HT-29 (cell line): ENCODE measurements around the gene LMNA. TPM values are rescaled to one million over a fixed set of nuclear protein-coding genes. Genes with fewer than 3 reads are reported as not detected.
"Not testable (repeated sequence)": the region's sequence is repeated elsewhere in the genome, so short reads cannot be mapped to it uniquely, and the experiment has no call there.

Experiments
- DNase-seq: peaks from one replicate; pipeline ENCODE4 v3.0.0-alpha.2; 2015; ENCODE audit warnings: low spot score
- total RNA-seq: library from RNA; depleted of rRNA; stranded (reverse); fragments of >200 nt; shearing (Covaris generic); gene quantifications from 2 replicates; pipeline ENCODE4 v1.2.3, GENCODE V29; 2014; rRNA removed

Gene LMNA
- total RNA-seq, result 1,664 and 1,875 TPM in 2 replicates

DNA sequence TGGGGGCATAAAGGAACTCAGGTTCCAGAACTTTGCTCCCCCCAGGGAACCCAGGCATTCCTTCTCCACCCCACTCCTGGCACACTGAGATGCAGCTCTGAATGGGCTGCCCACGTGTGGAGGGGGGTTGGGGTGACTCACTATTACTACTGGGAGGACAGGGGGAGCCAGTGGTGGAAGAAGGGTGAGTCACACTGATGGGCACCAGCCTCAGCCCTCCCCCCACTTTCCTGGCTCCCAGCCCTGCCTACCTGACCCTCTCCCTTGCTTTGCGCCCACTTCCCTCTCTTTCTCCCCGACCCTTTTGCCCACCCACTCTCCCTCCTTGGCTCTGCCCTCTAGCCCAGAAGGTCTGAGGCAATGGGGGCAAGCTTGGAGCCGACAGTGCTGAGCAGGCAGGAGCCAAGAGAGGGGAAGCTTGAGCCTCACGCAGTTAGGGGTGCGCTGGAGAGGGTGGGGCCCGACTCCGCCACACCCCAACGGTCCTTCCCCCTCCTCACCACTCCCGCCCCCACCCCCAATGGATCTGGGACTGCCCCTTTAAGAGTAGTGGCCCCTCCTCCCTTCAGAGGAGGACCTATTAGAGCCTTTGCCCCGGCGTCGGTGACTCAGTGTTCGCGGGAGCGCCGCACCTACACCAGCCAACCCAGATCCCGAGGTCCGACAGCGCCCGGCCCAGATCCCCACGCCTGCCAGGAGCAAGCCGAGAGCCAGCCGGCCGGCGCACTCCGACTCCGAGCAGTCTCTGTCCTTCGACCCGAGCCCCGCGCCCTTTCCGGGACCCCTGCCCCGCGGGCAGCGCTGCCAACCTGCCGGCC lies at the start of gene LMNA:
Gene LMNA (plus strand): TSS at position 611 of the 818 bp plus-strand sequence. CDS start 208 bp downstream, outside the sequence.
- DNase-seq, result peak; percentile 96

DNA sequence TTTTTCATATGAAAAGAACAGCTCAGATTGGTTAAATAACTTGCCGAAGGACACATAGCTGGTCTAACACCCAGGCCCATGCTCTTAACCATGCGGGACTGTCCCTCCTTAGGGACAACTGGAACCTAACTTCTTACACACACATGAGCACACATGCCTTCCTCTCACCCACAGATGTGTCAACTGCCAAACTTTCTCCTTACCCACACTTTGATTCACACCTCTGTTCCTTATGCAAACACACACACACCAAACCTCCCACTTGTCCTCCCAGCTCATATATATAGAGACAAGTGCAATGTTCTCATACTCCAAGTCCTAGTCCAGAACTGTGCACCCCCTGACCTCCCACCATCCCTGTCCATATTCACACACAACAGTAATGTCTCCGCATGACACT lies 49.3 kb upstream of the LMNA start:
- DNase-seq, result no peak

DNA sequence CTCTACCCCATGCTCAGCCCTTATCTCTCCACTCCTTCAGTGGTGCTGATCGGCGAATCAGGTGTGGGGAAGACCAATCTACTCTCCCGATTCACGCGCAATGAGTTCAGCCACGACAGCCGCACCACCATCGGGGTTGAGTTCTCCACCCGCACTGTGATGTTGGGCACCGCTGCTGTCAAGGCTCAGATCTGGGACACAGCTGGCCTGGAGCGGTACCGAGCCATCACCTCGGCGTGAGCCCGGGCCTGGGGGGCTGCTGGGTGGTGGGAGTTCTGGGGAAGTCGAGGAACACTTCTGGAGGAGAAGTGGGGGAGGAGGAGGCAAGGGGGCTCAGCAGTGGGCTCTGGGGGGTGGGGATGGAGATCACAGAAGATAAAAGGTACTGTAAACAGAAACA lies 48.6 kb upstream of the LMNA start:
- no peak for DNase-seq

DNA sequence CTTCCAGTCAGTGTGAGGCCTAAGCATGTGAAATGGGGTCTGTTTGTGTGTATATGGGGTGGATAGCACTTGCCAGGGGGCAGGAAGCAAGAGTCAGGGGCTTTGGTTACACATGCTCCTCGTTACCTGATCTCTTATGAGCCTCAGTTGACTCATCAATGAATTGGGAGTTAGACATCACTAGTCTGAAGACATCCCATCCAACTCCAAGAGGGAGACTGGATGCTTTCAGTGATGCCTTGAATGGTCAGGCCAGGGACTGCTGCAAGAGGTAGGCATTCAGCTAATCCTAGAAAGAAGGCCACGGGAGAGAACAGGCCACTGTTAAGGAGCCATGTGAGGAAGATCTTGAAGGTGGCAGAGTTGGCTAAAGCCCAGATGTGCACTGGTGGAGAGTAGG lies 47.2 kb upstream of the LMNA start:
- DNase-seq, result no peak

DNA sequence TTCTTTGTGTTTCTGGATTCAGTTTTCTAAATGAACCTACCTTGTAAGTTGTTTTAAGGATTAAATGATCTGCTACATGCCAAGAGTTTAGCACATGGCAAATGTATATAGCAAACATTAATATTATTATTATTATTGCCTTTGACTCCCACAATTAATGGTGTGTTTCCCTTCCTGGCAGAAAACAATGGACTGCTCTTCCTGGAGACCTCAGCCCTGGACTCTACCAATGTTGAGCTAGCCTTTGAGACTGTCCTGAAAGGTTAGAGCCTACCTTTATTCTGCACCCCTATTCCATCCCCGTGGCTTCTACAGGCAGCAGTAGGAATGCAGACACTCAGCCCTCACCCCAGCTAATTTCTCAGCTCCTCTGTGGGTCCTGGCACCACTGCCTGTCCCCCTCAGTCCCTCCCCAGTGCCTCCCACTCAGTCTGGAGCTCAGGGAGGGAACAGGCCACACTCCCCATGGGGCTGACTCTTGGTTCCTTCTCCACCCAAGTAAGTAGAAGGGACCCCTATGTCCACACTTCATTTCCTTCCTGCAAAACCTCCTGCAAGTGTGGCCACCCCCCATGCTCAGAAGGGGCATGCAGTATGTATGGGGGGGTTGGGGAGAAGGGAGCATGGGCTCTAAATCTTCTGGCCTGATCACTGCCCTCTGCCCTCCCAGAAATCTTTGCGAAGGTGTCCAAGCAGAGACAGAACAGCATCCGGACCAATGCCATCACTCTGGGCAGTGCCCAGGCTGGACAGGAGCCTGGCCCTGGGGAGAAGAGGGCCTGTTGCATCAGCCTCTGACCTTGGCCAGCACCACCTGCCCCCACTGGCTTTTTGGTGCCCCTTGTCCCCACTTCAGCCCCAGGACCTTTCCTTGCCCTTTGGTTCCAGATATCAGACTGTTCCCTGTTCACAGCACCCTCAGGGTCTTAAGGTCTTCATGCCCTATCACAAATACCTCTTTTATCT lies 44.7 kb upstream of the LMNA start:
- DNase-seq, result no peak

DNA sequence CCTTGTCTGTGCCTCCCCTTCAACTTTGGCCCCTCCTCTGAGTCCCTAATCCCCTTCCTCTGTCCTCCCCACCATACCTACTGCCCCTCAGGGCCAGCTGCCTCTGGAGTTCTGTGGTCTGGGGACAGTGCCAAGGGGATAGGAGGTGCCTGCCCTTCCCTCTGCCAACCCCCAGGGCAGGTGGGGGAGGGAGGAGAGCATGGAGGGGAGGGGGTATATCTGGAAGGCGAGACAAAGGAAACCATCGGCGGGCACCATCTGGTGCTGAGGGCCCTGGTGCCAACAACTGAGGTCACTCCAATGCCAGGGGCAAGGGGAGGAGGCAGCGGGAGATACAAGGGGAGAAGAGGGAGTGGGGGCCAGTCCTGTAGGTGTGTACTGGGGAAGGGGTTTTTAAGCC lies 44.0 kb upstream of the LMNA start:
- no peak for DNase-seq

DNA sequence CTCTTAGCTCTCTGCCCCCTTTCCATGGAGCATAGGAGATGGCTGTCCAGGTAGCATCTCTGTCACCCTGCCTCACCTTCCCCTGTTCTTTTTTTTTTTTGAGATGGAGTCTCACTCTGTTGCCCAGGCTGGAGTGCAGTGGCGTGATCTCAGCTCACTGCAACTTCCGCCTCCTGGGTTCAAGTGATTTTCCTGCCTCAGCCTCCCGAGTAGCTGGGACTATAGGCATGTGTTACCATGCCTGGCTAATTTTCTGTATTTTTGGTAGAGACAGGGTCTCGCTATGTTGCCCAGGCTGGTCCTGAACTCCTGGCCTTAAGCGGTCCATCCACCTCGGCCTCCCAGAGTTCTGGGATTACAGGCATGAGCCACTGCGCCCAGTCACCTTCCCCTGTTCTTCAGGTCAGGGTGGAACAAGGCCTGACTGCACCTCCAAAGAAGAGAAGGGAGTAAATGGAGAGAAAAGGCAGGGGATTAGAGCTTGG lies 43.1 kb upstream of the LMNA start:
- not testable (repeated sequence) for DNase-seq

DNA sequence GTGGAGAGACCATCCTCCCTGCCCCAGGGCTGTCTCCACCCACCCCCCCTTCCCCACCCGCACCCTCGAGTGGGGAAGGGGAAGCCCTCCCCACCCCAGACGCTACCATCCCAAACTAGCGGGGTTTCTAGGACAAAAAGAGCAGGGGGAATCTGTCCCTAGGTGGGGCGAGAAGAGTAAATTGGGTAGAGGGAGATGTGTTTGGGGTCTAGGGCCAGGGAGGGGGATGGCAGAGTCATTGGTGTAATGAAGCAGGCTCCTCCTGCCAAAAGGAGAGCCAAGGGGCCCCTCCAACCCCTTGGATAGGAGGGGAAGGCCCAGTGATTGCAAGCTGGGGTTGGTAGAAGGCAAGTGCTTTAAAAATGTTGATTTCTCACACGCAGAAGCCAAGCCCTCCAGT lies 42.3 kb upstream of the LMNA start:
- no peak for DNase-seq

DNA sequence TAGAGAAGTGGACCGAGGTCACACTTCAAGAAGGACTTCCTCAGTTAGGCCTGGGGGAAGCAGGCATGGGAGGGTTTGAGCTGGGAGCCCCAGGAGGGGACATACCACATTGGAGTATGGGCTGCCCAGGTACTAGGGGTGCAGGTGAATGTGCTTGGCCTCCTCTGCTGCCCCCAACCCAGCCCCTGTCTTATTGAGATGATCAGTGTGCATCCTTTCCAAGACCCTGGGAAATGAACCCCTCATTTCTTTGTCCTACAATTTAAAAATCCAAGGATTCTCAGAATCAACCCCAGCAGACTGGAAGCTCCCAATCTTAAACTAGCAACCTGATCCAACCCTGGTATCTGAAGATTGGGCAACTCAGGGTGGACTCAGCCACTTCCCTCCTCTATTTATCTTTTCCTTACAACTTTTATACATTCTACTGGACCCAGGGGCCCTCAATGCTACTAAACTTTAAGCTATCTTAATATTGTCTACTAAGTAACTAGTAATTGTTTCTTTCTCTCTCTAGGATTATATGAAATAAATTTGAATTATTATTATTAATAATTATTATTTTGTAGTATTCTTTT lies 41.3 kb upstream of the LMNA start:
- no peak for DNase-seq

DNA sequence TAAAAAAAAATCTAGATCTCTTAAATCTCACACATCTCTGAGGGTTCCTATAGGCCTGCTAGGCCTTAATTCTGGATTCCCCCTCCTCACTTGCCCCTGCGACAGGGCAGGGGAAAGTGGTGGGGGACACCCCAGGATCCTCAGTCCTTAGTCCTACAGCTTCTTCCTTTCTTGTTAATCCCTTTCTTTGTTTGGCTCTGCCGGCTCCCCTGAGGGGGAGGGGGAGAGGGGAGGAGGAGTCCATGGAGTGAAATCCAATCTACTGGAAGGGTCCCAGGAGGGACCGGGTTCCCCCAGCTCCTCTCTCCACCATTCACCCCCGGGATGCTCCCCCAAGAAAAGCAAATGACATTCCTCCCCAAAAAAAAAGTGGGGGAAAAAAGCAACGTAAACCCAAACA lies 40.8 kb upstream of the LMNA start:
- DNase-seq, result no peak

DNA sequence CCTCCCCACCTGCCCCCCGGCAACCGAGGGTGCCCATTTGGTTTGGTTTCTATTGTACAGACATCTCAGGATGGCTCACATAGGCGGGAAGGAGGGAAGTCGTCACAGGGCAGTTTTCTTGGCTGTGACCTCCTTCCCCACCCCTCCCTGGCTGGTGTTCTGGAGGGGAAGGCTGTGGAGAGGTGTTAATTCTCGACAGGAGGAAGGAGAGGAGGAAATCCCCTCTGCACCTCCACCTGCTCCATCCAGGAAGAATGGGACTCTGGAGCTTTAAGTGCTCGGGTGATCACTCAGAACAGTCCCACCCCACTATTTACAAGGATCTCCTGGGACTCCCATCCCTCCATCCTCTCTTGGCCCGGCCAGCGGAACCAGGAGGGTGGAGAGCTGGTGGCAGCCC lies 39.9 kb upstream of the LMNA start:
- DNase-seq, result no peak

DNA sequence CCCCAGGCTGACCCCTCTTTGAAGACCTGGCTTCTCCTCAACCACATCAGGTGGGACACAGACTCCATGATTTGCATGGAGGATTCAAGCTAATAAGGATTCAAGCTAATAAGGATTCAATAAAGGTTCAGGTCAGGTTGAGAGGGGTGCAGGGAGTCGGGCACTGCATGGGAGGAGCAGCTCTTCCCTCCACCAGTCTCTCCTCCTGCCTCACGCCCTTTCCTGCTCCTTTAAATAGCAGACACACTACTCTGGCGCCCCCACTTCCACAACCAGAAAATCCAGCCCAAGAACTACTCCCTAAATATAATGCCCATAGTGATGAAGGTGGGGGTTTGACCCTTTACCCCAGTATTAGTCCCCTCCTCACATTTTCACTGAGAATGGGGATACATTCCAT lies 39.3 kb upstream of the LMNA start:
- peak; percentile 43 for DNase-seq

DNA sequence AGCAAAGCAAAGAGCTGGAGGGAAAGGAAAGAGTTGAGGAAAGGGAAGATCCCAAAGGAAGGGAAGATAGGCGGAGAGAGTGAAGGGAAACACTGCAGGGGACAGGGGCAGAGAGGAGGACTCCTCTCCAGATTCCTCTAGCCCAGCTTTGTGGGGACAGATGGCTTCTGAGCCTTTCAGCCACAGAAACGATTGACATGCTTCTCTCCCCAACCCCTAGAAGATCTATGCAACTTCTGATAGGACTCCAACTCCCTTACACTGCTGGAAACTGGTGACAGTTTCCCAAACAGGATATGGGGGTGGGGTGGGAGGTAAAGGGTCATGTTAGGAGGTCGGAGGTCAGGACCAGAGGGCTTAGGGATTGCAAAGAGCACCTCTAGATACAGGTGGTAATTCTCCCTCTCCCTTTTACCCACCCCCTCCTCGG lies 38.7 kb upstream of the LMNA start:
- DNase-seq, result no peak

DNA sequence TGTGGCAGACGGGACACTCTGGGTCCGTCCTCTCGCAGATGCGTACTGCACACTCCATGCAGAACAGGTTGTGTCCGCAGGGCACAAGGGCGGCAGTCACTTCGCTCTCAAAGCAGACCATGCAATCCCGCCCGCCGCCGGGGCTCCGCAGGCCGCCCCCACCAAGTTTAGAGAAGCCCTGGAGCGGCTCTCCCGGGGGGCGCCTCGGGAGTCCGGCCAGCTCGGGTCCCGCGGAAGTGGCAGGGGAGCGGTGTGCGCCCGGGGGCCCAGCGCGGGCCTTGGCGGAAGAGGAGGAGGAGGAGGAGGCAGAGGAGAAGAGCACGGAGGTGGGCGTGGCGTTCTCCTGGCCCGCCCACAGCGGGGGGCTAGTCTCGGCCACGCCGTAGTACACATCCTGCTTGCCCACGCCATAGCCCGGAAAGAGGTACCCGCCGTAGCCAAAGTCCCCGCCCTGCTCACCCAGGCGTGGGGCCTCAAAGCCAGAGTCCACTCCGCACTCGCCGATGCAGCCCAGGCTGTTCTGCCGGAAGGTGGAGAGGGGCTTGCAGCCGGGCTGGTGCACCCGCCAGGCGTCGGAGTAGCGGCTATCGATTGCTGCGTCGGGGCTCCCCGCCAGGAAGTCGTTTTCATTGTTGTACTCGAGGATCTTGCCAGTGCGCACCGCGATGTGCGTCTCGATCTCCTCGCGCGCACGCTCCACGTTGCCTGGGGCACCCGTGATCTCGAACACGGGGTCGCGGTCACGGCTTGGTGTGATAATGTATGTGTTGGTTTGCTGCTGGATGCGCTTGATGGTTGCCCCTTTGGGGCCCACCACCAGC lies 37.7 kb upstream of the LMNA start:
- no peak for DNase-seq

DNA sequence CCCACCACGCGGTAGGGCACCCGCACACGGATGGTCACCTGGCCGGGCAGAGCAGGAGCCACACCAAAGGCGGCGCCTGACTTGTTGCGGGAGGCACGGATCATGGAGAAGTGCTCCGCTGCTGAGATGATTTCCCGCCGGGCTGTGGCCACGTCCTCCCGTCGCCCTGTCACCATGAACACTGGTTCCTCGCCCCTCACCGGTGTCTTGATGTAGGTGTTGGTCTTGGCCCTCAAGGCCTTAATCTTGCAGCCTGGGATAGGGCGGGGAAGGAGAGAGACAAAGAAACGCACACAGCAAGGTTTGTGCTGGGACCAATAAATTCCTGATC lies 37.1 kb upstream of the LMNA start:
- DNase-seq, result no peak

DNA sequence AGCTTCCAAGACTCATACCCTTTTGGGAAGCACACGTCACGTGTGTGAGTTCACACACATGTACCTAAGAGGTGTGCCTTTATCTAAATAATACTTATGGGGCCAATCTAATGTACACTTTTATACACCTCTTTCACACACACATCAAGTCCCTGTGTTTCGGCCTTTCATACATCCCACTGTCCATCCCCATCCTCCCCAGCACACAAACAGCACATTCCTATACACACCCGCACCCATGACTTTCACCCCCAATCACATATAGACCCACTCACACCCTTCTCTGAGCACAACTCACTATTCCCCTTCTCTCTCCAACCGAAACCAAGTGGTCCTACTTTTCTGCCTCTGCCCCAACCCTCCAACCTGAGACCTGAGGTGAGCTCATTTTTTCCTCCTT lies 35.8 kb upstream of the LMNA start:
- no peak for DNase-seq

DNA sequence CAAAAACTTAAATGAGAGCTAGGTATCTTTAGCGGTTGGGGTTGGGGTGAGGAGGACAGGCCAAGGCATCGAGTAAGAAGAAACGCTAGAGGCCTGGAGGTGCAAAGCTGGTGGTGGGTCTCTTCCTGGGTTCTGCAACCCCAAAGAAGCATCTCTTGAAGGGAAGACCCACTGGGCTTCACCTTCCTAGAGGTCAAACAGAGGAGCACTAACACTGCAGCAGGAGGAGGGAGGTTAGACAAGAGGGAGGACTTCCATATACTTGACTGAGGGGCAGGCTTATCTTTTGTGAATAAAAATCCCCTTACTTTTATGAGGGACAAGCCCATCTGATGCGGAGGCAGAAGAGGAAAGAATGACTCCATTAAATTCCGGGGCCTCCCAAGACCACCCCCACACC lies 34.7 kb upstream of the LMNA start:
- no peak for DNase-seq

DNA sequence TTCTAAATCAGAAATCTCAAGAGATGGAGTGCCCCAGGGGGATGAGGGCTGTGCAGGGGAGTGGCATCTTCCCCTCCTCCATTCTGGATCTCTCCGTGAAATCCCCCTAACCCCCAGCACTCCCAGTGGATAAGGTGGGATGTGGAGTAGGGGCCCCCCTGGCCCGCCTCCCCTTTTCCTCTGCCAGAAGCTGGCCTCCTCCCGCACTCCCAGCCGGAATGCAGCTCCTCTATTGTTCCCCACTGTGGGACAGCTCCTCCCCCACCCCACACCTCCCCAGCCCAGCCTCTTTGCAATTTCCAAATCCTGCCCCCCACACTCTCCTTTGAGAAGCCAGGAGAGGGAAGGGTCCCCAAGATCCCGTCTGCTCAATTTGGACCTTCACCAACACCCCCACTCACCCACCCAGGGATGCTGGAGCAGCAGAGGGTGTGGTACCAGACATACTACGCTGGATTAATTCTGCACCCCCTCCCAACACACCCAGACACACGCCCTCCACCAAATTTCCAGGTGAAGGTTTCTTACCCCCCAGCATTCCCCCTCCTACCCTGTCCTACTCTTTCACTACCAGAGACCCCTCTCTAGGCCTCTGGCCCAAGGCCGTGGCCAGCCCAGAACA lies 34.2 kb upstream of the LMNA start:
- no peak for DNase-seq

DNA sequence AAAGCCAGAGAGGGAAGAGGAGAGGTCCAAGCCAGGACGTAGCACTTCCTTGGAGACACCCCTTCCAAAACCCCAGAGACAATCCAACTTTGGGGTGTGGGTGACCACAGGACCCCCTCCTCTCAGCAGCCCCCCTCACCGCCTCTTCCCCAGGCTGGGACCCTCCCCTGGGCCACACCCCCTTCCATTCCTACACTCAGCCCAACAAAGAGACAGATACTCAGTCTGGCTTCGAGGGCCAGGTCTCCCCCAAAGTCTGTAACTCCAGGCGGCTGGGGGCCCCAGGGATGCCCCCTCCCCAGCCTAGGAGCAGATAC lies 33.7 kb upstream of the LMNA start:
- DNase-seq, result no peak

DNA sequence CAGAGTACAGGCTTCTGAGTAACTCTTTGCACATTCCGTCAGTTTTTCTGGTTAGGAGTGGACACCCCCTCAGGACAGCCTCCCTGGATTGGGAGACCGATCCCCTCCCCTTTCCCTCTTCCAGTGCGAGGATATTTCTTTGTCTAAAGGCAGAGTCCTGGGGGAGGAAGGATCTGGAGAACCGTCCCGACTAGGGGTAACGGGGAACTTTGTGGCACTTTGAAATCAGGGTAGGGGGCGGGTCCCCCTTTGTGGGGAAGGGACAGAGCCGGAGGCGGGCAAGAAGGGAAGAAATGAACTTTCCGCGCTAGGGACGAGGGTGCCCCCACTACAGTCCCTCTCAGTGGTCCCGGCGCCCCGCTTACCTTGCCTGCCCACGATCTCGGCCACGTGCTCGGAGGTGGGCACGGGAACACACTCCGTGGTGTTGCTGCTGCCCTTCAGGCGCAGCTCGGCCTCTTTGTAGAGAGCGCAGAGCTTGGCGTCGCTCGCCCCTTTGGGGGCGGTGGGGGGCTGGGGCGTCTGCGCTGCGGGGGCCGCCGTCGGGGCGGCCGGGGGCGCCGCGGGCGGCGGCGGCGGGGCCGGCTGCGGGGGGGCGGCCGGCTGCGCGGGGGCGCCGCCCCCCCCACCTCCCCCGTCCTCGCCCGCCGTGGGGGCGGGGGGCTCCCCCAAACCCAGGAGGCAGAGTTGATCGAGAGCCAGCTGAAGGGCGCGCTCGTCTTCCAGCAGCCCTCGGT lies 33.2 kb upstream of the LMNA start:
- no peak for DNase-seq
